Immature natural killer cell (primary cell): ENCODE measurements around the gene CYTL1. TPM values are rescaled to one million over a fixed set of nuclear protein-coding genes. Genes with fewer than 3 reads are reported as not detected.

Experiments used
- polyA plus RNA-seq, 3 donors: library from polyadenylated mRNA; unstranded; fragments of 300-500 nt; fragmentation: Illumina TruSeq; gene quantifications; one replicate each; pipeline ENCODE4 v1.2.3, GENCODE V29; 2021

Gene CYTL1
- polyA plus RNA-seq, 3 donors from 2014 or later = 0.91 to 13.5 (median 3.4) TPM

Other genes starting within 250 kb of the CYTL1 start
- under 1 TPM in 1 of 3 donors, not detected in 2; 0.19 TPM for gene MSX1, start 159.8 kb downstream of the CYTL1 start, polyA plus RNA-seq
- not detected for gene STK32B, start 32.0 kb upstream of the CYTL1 start, polyA plus RNA-seq